NT2/D1 (cell line): ENCODE data around the gene WIZ.

Experiments used
- DNase-seq: peaks from one replicate; pipeline ENCODE4 v3.0.0-alpha.2; 2011; ENCODE audit warnings: low read depth, low spot score
- H3K27me3 ChIP-seq: 2 replicates; pipeline ENCODE4 v1.6.0; 2011; ENCODE audit warnings: mild to moderate bottlenecking; ENCODE audit not compliant: insufficient read length, insufficient read depth
- H3K36me3 ChIP-seq: 2 replicates; pipeline ENCODE4 v1.6.1; 2011; ENCODE audit warnings: mild to moderate bottlenecking, low read length, mixed read lengths; ENCODE audit not compliant: insufficient read depth, insufficient read length
- H3K4me1 ChIP-seq: 2 replicates; pipeline ENCODE4 v1.5.1; 2011; ENCODE audit not compliant: insufficient read depth, insufficient read length
- H3K4me3 ChIP-seq: 2 replicates; pipeline ENCODE4 v1.5.1; 2011; ENCODE audit warnings: low read depth; ENCODE audit not compliant: insufficient read length
- H3K9ac ChIP-seq: 2 replicates; pipeline ENCODE4 v1.6.0; 2011; ENCODE audit warnings: low read depth; ENCODE audit not compliant: insufficient read length
- H3K9me3 ChIP-seq: 2 replicates; pipeline ENCODE4 v1.5.1; 2011; ENCODE audit warnings: mild to moderate bottlenecking, low read length; ENCODE audit not compliant: insufficient read depth
- SUZ12 ChIP-seq: IDR thresholded peaks from 2 replicates; pipeline ENCODE4 v1.6.1; 2011; ENCODE audit not compliant: insufficient read length, insufficient read depth; ENCODE audit errors: extremely low read depth
- YY1 ChIP-seq: IDR thresholded peaks from 2 replicates; pipeline ENCODE4 v1.6.1; 2011; ENCODE audit not compliant: insufficient read length, insufficient read depth
- ZNF274 ChIP-seq: IDR thresholded peaks from 2 replicates; pipeline ENCODE4 v1.6.1; 2011; ENCODE audit warnings: mild to moderate bottlenecking, low read depth, low read length

The WIZ gene

DNA sequence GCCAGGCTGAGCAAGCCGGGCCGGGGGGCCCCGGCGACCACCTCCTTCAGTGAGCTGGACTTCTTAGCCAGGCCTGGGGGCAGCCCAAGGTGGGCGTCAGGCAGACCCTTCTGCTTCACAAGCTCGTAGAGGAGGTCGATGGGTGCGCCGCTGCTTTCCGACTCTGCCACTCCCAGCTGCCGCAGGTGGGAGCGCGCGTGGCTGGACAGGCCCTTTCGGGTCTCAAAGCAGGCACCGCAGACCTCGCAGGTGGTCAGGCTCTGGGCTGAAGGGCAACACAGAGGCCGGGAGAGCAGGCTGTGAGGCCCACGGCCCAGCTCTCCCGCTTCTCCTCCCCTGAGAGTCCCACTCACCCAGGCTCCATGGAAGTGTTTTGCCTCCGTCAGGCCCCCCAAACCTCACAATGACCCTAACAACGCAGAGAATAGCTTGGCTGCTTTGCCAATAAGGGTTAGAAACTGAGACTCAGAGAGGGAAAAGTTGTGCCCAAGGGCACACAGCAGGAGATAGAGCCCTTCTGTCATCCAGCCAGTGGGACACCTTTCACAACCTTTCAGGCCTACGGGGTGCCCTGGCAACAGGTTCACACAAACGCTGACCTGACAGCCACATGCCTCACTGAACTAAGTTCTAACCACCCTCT is 19.8 kb downstream of the WIZ start:
- no peaks in the 10 kb centered on the region for H3K9me3 ChIP-seq
- H3K4me1 ChIP-seq: peaks cover 19% of the 10 kb centered on the region
- H3K9ac ChIP-seq: peak overlapping the region; percentile 36
- no peaks in the 10 kb centered on the region for H3K27me3 ChIP-seq
- peaks cover 65% of the 10 kb centered on the region for H3K36me3 ChIP-seq
- no peak overlapping the region for H3K4me3 ChIP-seq
- no peak for DNase-seq
- TF ChIP-seq ZNF274 (no peak), YY1 (no peak), SUZ12 (no peak)

DNA sequence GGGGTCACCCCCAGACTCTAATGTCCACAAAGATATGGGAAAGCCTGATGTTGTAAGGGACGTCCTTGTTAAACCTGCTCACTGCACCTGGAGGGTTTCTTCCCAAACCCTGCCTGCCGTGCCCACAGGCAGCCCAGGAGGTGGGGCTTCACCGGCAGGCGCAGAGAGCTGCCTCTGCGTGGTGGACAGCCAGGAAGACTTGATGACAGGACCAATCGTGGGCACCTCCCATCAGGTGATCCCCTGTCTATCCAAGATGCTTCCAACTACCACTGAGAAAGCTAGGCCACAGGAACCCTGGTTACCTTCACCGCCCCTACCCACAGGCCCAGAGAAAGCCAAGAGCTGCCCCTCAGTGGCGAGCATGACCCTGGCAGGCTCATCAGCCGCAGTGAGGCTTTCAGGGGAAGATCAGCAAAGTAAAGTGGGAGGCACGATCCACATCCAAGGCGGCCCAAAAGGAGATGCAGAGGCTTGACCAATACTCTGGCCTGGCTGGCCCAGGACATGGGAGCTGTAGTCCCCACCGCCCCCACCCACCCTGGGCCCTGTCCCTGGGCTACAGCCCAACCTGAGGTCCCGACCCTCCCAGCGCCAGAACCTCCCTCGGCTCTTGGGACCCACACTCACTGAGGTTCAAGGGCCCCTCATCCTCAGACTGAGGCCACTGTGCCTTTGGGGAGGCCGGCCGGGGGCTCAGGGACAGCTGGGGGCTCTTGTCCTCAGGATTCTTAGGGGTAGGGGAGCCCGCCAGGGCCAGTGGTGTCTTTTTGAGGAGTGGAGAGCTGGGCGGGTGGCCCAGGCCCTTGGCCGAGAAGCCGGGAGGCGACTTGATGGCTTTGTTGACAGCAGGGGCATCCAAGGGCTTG is 20.6 kb downstream of the WIZ start:
- H3K4me1 ChIP-seq: peaks cover 19% of the 10 kb centered on the region
- H3K27me3 ChIP-seq: no peaks in the 10 kb centered on the region
- H3K9ac ChIP-seq: peak overlapping the region; percentile 42
- H3K4me3 ChIP-seq: no peak overlapping the region
- peaks cover 1% of the 10 kb centered on the region; the same call in 1 of the 2 replicates for H3K9me3 ChIP-seq
- H3K36me3 ChIP-seq: peaks cover 73% of the 10 kb centered on the region
- TF ChIP-seq YY1 (no peak), SUZ12 (no peak), ZNF274 (no peak)
- DNase-seq: no peak

DNA sequence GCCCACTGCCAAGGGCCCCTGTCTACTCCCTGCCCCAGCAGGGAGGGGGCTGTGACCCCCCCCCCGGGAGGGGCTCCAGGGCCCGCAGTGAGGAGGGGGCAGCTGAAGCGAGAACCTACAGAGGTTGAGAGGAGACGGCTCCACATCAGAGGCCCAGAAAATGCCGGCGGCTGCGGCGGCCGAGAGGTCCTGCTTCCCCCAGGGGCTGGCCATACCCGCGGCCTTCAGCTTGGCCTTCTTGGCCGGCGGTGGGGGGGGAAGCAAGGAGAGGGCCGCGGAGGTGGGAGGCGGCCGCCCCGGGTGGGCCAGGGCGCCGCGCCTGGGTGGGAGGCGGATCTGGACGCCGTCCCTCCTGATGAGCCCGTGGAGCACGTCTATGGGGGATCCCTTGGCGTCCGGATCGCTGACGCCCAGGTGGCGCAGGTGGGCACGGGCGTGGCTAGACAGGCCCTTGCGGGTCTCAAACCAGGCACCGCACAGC is 21.7 kb downstream of the WIZ start:
- H3K9ac ChIP-seq: no peak overlapping the region
- peaks cover 13% of the 10 kb centered on the region; the same call in 1 of the 2 replicates for H3K9me3 ChIP-seq
- peaks cover 16% of the 10 kb centered on the region for H3K4me1 ChIP-seq
- DNase-seq: no peak
- peaks cover 84% of the 10 kb centered on the region for H3K36me3 ChIP-seq
- TF ChIP-seq SUZ12 (no peak), YY1 (no peak), ZNF274 (no peak)
- H3K27me3 ChIP-seq: no peaks in the 10 kb centered on the region
- no peak overlapping the region for H3K4me3 ChIP-seq

DNA sequence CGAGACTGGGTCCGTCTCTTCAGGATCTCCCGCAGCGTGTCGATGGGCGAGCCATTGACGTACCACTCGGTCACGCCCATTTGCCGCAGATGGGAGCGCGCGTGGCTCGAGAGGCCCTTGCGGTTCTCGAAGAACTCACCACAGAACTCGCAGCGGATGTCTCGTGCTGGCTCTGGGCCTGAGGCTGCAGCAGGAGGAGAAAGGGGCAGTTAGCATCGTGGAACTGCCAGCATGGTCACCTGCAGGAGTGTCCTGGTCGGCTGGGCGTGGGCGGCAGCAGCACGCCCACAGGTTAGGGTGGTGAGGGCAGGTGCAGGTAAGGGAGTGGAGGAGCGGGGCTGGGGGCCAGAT is 22.4 kb downstream of the WIZ start:
- no peak for DNase-seq
- no peaks in the 10 kb centered on the region for H3K27me3 ChIP-seq
- no peak overlapping the region for H3K4me3 ChIP-seq
- no peak for TF ChIP-seq ZNF274
- TF ChIP-seq YY1: no peak
- no peak for TF ChIP-seq SUZ12
- H3K9ac ChIP-seq: no peak overlapping the region
- peaks cover 16% of the 10 kb centered on the region for H3K4me1 ChIP-seq
- H3K9me3 ChIP-seq: peaks cover 14% of the 10 kb centered on the region; the same call in 1 of the 2 replicates
- H3K36me3 ChIP-seq: peaks cover 91% of the 10 kb centered on the region

DNA sequence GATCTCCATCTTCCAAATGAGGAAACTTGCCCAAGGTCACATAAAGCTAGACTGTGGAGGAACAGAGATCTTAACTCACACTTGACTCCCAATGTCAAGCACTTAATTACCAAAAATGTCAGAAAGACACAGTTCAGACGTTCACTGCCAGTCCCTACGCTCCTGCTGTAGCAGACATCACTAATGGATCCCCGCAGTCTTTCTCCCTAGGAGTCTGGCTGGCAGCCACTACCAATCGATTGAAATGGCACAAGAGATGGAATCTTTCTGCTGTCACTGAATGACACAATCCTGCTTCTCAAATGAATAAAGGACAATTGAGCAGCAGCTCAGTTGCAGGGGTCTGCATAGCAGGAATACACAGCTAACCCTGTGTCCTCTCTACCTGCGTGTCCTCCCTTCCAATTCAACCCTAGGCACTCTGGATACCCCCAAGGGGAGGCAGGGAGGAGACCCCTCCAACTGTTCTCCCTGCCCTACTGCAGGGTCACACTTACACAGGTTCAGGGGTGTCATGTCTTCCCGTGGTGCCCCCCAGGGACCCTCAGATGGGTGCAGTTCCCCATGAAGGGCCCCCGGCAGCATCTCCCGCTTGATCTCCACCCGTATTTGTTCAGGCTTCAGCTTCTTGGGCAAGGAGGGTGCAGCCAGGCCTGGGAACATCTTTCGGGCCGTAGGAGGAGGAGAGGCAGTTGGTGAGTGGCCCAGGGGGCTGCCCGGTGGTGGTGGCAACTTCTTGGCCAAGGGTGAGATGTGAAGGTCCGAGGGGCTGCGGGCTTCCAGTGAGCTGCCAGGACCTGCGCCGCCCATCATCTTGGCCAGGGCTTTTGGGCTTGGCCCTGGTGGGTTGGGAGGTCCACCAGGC is 23.0 kb downstream of the WIZ start:
- Histone ChIP-seq H3K9me3 (peaks cover 14% of the 10 kb centered on the region; the same call in 1 of the 2 replicates), H3K9ac (no peak overlapping the region), H3K4me3 (no peak overlapping the region), H3K27me3 (no peaks in the 10 kb centered on the region), H3K36me3 (peaks cover 96% of the 10 kb centered on the region), H3K4me1 (peaks cover 16% of the 10 kb centered on the region)
- TF ChIP-seq SUZ12 (no peak), ZNF274 (no peak), YY1 (no peak)
- no peak for DNase-seq

DNA sequence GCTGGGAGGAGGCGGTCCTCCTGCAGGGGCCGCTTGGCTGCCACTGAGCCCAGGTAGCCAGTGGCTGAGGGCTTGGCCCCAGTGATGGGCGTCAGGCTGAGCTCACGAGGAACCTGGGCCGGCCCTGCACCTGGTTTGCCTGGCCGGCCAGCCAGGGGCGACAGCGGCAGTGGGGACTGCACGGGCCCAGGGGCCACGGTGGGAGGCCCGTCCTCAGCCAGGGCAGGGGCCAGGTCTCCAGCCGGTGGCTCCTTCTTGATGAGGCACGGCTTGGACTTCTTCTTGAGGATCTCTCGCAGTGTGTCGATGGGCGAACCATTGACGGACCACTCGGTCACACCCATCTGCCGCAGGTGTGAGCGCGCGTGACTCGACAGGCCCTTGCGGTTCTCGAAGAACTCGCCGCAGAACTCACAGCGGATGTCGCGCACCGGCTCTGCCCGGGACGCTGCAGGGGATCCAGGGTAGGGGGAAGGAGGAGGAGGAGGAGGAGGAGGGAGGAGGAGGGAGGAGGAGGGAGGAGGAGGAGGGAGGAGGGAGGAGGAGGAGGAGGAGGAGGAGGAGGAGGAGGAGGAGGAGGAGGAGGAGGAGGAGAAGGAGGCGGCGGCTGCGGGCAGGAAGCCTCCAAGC is 24.3 kb downstream of the WIZ start:
- no peak overlapping the region for H3K9ac ChIP-seq
- H3K4me1 ChIP-seq: peaks cover 5% of the 10 kb centered on the region
- DNase-seq: no peak
- no peaks in the 10 kb centered on the region for H3K27me3 ChIP-seq
- no peak overlapping the region for H3K4me3 ChIP-seq
- peaks cover 93% of the 10 kb centered on the region for H3K36me3 ChIP-seq
- TF ChIP-seq ZNF274: no peak
- no peak for TF ChIP-seq YY1
- TF ChIP-seq SUZ12: no peak
- peaks cover 14% of the 10 kb centered on the region; the same call in 1 of the 2 replicates for H3K9me3 ChIP-seq
